Common myeloid progenitor, CD34-positive (primary cell): ENCODE data around the gene KCNN3.

Source experiments
- CTCF ChIA-PET: fragments of 350-600 bp; sonication (Branson Sonifier 250); formaldehyde crosslinking; loops from one replicate; lab custom pipeline; 2021; ENCODE audit warnings: antibody characterized with exemption; lab: Charles Lee
- POLR2A ChIA-PET: fragments of 350-600 bp; sonication (Branson Sonifier 250); formaldehyde crosslinking; loops from one replicate; lab custom pipeline; 2021; ENCODE audit warnings: antibody characterized with exemption; lab: Charles Lee
- DNase-seq, 3 donors: peaks; one replicate each; pipeline versions ENCODE4 v3.0.0 to v3.0.0-alpha.2; 2013
- H3K27ac ChIP-seq, 2 experiments: 1 replicate in 1 of 2; 2 replicates in 1 of 2; pipeline ENCODE4 v1.7.0; 2013; ENCODE audit warnings: inconsistent platforms in 2 of 2, low read length in 2 of 2, mild to moderate bottlenecking in 2 of 2, low read depth in 1 of 2, moderate library complexity in 1 of 2; ENCODE audit not compliant: severe bottlenecking in 2 of 2, insufficient read depth in 1 of 2, poor library complexity in 1 of 2
- H3K27me3 ChIP-seq, 5 experiments: replicated peaks in 2 of 5; 1 replicate in 3 of 5; 2 replicates in 2 of 5; pipeline versions ENCODE4 v1.6.1 to v1.7.0; 2013; ENCODE audit warnings: low read length in 4 of 5, mild to moderate bottlenecking in 2 of 5, moderate library complexity in 2 of 5, inconsistent platforms in 1 of 5; ENCODE audit not compliant: insufficient read depth in 5 of 5, control insufficient read depth in 4 of 5
- H3K36me3 ChIP-seq, 4 experiments: 1 replicate in 2 of 4; 2 replicates in 2 of 4; pipeline versions ENCODE4 v1.6.1 to v1.7.0; 2013; ENCODE audit warnings: low read length in 3 of 4, control low read depth in 1 of 4, mild to moderate bottlenecking in 1 of 4; ENCODE audit not compliant: control insufficient read depth in 4 of 4, insufficient read depth in 4 of 4
- H3K4me1 ChIP-seq, 4 experiments: 1 replicate in 3 of 4; 2 replicates in 1 of 4; pipeline versions ENCODE4 v1.6.1 to v1.7.1; 2013; ENCODE audit warnings: low read length in 3 of 4, mild to moderate bottlenecking in 3 of 4, control low read depth in 1 of 4, inconsistent platforms in 1 of 4, moderate library complexity in 1 of 4; ENCODE audit not compliant: control insufficient read depth in 4 of 4, insufficient read depth in 4 of 4; ENCODE audit errors: control extremely low read depth in 1 of 4
- H3K4me3 ChIP-seq, 7 experiments: 1 replicate in 4 of 7; 2 replicates in 3 of 7; pipeline versions ENCODE4 v1.5.1 to v1.7.0; 2013; ENCODE audit warnings: mild to moderate bottlenecking in 7 of 7, low read length in 6 of 7, moderate library complexity in 6 of 7, inconsistent platforms in 2 of 7, low read depth in 2 of 7, control low read depth in 1 of 7; ENCODE audit not compliant: insufficient read depth in 4 of 7, control insufficient read depth in 1 of 7; ENCODE audit errors: extremely low read depth in 1 of 7
- H3K9me3 ChIP-seq, 5 experiments: 1 replicate in 4 of 5; 2 replicates in 1 of 5; pipeline versions ENCODE4 v1.6.1 to v1.7.1; 2013; ENCODE audit warnings: low read length in 4 of 5, mild to moderate bottlenecking in 2 of 5, inconsistent platforms in 1 of 5, low read depth in 1 of 5, moderate library complexity in 1 of 5; ENCODE audit not compliant: control insufficient read depth in 4 of 5, insufficient read depth in 2 of 5; ENCODE audit errors: control extremely low read depth in 1 of 5
- WGBS: methylation state at CpG from one replicate; pipeline ENCODE4 v1.1.5; 2013; ENCODE audit not compliant: insufficient coverage; 5-methylcytosine and 5-hydroxymethylcytosine counted together

KCNN3 gene

GRCh38 chr1:154697710-154698109 is 172.4 kb downstream of the KCNN3 start:
- no peak for DNase-seq
- H3K4me1 ChIP-seq, result no peaks in the 10 kb centered on the region
- ChIA-PET POLR2A (interaction anchor here (0.6 kb wide), 1 partner anchor 1311 kb away, joined by 3 read pairs; no protein-coding TSS in a partner anchor), CTCF (interaction anchor here (1.2 to 1.7 kb wide), 2 partner anchors 16 to 181 kb away, joined by 3 to 4 read pairs; no protein-coding TSS in a partner anchor)
- H3K27ac ChIP-seq, result no peak overlapping the region
- H3K9me3 ChIP-seq, result no peaks in the 10 kb centered on the region
- H3K4me3 ChIP-seq, result no peak overlapping the region
- H3K27me3 ChIP-seq, result no peaks in the 10 kb centered on the region
- H3K36me3 ChIP-seq, result no peaks in the 10 kb centered on the region

- H3K4me3 ChIP-seq, result no peak overlapping the region
- no peak for DNase-seq
- POLR2A ChIA-PET, result no interaction called here
- H3K27me3 ChIP-seq, result no peaks in the 10 kb centered on the region
- H3K36me3 ChIP-seq, result no peaks in the 10 kb centered on the region
- no peaks in the 10 kb centered on the region for H3K9me3 ChIP-seq
- no peaks in the 10 kb centered on the region for H3K4me1 ChIP-seq
- no peak overlapping the region for H3K27ac ChIP-seq
- no CpG with 5 or more reads among the region's 4 CpGs for WGBS
- CTCF ChIA-PET, result interaction anchor here (1.1 to 1.4 kb wide), 2 partner anchors 16 to 63 kb away, joined by 4 to 7 read pairs; no protein-coding TSS in a partner anchor
Observed at GRCh38 chr1:154696456-154696855, 173.6 kb downstream of the KCNN3 start.

GRCh38 chr1:154695985-154696384 is 174.1 kb downstream of the KCNN3 start:
- ChIA-PET POLR2A (interaction anchor here (0.6 kb wide), 1 partner anchor 100 kb away, joined by 4 read pairs; no protein-coding TSS in a partner anchor), CTCF (interaction anchor here (1.1 to 1.4 kb wide), 2 partner anchors 15 to 64 kb away, joined by 4 to 7 read pairs; no protein-coding TSS in a partner anchor)
- no peaks in the 10 kb centered on the region for H3K36me3 ChIP-seq
- H3K27me3 ChIP-seq, result no peaks in the 10 kb centered on the region
- DNase-seq, result peak in 2 of 3 donors; percentile 10 to 22
- H3K4me3 ChIP-seq, result no peak overlapping the region
- WGBS, result 60% methylated on average over 1 of the region's 2 CpGs
- no peaks in the 10 kb centered on the region for H3K4me1 ChIP-seq
- no peak overlapping the region for H3K27ac ChIP-seq
- no peaks in the 10 kb centered on the region for H3K9me3 ChIP-seq

GRCh38 chr1:154694995-154695394 is 175.1 kb downstream of the KCNN3 start:
- ChIA-PET POLR2A (no interaction called here), CTCF (interaction anchor here (2.4 kb wide), 1 partner anchor 184 kb away, joined by 6 read pairs; no protein-coding TSS in a partner anchor)
- no peak overlapping the region for H3K4me3 ChIP-seq
- H3K27ac ChIP-seq, result no peak overlapping the region
- no peak for DNase-seq
- WGBS, result 100% methylated on average over 4 of the region's 4 CpGs
- no peaks in the 10 kb centered on the region for H3K27me3 ChIP-seq
- no peaks in the 10 kb centered on the region for H3K36me3 ChIP-seq
- H3K9me3 ChIP-seq, result no peaks in the 10 kb centered on the region
- H3K4me1 ChIP-seq, result no peaks in the 10 kb centered on the region

GRCh38 chr1:154689083-154689482 is 181.0 kb downstream of the KCNN3 start:
- Histone ChIP-seq H3K4me1 (no peaks in the 10 kb centered on the region), H3K27me3 (no peaks in the 10 kb centered on the region), H3K4me3 (no peak overlapping the region), H3K27ac (no peak overlapping the region), H3K9me3 (no peaks in the 10 kb centered on the region), H3K36me3 (no peaks in the 10 kb centered on the region)
- CTCF ChIA-PET, result interaction anchor here (1.1 kb wide), 1 partner anchor 20 kb away, joined by 3 read pairs; no protein-coding TSS in a partner anchor
- whole genome bisulfite sequencing, result 86% methylated on average over 1 of the region's 3 CpGs
- POLR2A ChIA-PET, result no interaction called here
- no peak for DNase-seq

GRCh38 chr1:154686507-154686906 is 183.6 kb downstream of the KCNN3 start:
- CTCF ChIA-PET, result interaction anchor here (1.2 to 1.6 kb wide), 3 partner anchors 18 to 192 kb away, joined by 3 to 4 read pairs (median 3); no protein-coding TSS in a partner anchor
- POLR2A ChIA-PET, result no interaction called here
- no peaks in the 10 kb centered on the region for H3K9me3 ChIP-seq

GRCh38 chr1:154683820-154684219 is 186.3 kb downstream of the KCNN3 start:
- no peaks in the 10 kb centered on the region for H3K36me3 ChIP-seq
- no peaks in the 10 kb centered on the region for H3K4me1 ChIP-seq
- POLR2A ChIA-PET, result no interaction called here
- H3K4me3 ChIP-seq, result no peak overlapping the region
- CTCF ChIA-PET, result interaction anchor here (0.8 kb wide), 1 partner anchor 65 kb away, joined by 3 read pairs; no protein-coding TSS in a partner anchor
- no peak for DNase-seq
- H3K27me3 ChIP-seq, result no peaks in the 10 kb centered on the region
- no peaks in the 10 kb centered on the region for H3K9me3 ChIP-seq
- H3K27ac ChIP-seq, result no peak overlapping the region
- 87% methylated on average over 3 of the region's 4 CpGs for WGBS

More at GRCh38 chr1:154686507-154686906, 183.6 kb downstream of the KCNN3 start:
- no peak overlapping the region for H3K27ac ChIP-seq
- no peak overlapping the region for H3K4me3 ChIP-seq
- 71% methylated on average over 2 of the region's 2 CpGs for WGBS
- no peaks in the 10 kb centered on the region for H3K36me3 ChIP-seq
- no peaks in the 10 kb centered on the region for H3K4me1 ChIP-seq
- H3K27me3 ChIP-seq, result no peaks in the 10 kb centered on the region
- DNase-seq, result no peak
